ENCODE data around the gene ZNF845. TPM values are rescaled to one million over a fixed set of nuclear protein-coding genes. Genes with fewer than 3 reads are reported as not detected.

The ZNF845 gene
- total RNA-seq (2013; cell fraction: nucleolus; rRNA removed): 34.7 and 36.6 TPM in 2 replicates
- total RNA-seq (2014; rRNA removed): 4.1 and 5.2 TPM in 2 replicates
- total RNA-seq (2014; rRNA removed; fragmentation: Illumina TruSeq; extraction: Trizol): 7.6 and 8.2 TPM in 2 replicates
- 3.6 and 4.2 TPM in 2 replicates for total RNA-seq (2021)
- polyA plus RNA-seq (2011; ENCODE audit: low read depth): 2.3 TPM
- polyA plus RNA-seq (2011; rRNA removed): 6.0 and 10.7 TPM in 2 replicates
- 1.6 and 2.0 TPM in 2 replicates for polyA plus RNA-seq (2011; cell fraction: cytosol; rRNA removed)
- 6.4 and 6.9 TPM in 2 replicates for polyA plus RNA-seq (2011; cell fraction: nucleus; rRNA removed)
- polyA plus RNA-seq (2012): 3.2 and 3.7 TPM in 2 replicates
- 4.2 and 4.3 TPM in 2 replicates for polyA plus RNA-seq (2014; fragmentation: Illumina TruSeq; extraction: Trizol)
- under 1 TPM; 0.58 to 0.66 TPM for polyA plus RNA-seq (2014; fragmentation: Nextera tagmentation; extraction: Ambion mirVana)
- polyA plus RNA-seq (2014; rRNA removed): 1.6 and 2.3 TPM in 2 replicates
- polyA plus RNA-seq (2016; fragmentation: Nextera tagmentation; extraction: Ambion mirVana): 1 to 10 TPM; 3.7 to 4.1 TPM
- 9.5 and 19.6 TPM in 2 replicates for polyA minus RNA-seq (2011; rRNA and poly(A)+ RNA removed)
- 4.7 and 5.4 TPM in 2 replicates for polyA minus RNA-seq (2011; cell fraction: cytosol; rRNA and poly(A)+ RNA removed)
- polyA minus RNA-seq (2011; cell fraction: nucleus; rRNA and poly(A)+ RNA removed): 5.7 and 7.7 TPM in 2 replicates
- percentile 79 among the genes with signal in this experiment for Bru-seq, nascent RNA
- BruChase-seq, experiment 1, labeled RNA remaining after a 6-hour chase: percentile 63 among the genes with signal in this experiment
- BruChase-seq, experiment 2, labeled RNA remaining after a 2-hour chase: percentile 70 among the genes with signal in this experiment
- long read RNA-seq, experiment 1, full-length matches to known transcripts: 1 of 2 reads
- long read RNA-seq, experiment 1, partial matches to known transcripts: 0 of 2 reads
- long read RNA-seq, experiment 1, other reads (novel, unspliced or antisense): 1 of 2 reads
- long read RNA-seq, experiment 2, full-length matches to known transcripts: 2 of 3 reads
- long read RNA-seq, experiment 2, partial matches to known transcripts: 0 of 3 reads
- long read RNA-seq, experiment 2, other reads (novel, unspliced or antisense): 1 of 3 reads

GRCh38 chr19:53333463-53334449, at the start of gene ZNF845:
TSS of gene ZNF845 (plus strand) at chr19:53333749. CDS start at chr19:53341308, 7,559 bp downstream.
- Histone ChIP-seq H3K4me1 (ENCODE audit: control insufficient read depth, insufficient read depth, low read length) (no peaks in the 10 kb centered on the region), H3K9me3 (replicated peaks; ENCODE audit: control insufficient read depth, insufficient read depth, low read length) (peaks cover 8% of the 10 kb centered on the region; the same call in 2 of the 3 replicates), H3K27me3 (replicated peaks in 1 of 2; ENCODE audit: control insufficient read depth in 2 of 2, insufficient read depth in 2 of 2, low read length in 1 of 2) (no peaks in the 10 kb centered on the region), H2AFZ (ENCODE audit: control insufficient read depth, low read depth, low read length) (peak within 1 kb of the TSS; percentile 92), H3K4me2 (ENCODE audit: control insufficient read depth, insufficient read depth) (peak within 1 kb of the TSS; percentile 89), H3K9ac (ENCODE audit: control insufficient read depth, insufficient read depth, low read length) (peak within 1 kb of the TSS; percentile 78), H3K4me3 (peak within 1 kb of the TSS; percentile 100), H3K27ac (ENCODE audit: control insufficient read depth, insufficient read depth) (peak within 1 kb of the TSS; percentile 70), H3K36me3 (ENCODE audit: control insufficient read depth in 2 of 2, insufficient read depth in 2 of 2, low read length in 1 of 2) (no peaks in the 10 kb centered on the region; a peak in 2 of 4 replicates), H4K20me1 (ENCODE audit: control insufficient read depth, insufficient read depth) (no peaks in the 10 kb centered on the region), H3K79me2 (ENCODE audit: control insufficient read depth, insufficient read depth, low read length) (peaks cover 7% of the 10 kb centered on the region)
- DNase-seq (ENCODE audit: low read depth, low spot score) (peak; percentile 63), ATAC-seq (peak; percentile 100), FAIRE-seq (peak; percentile 87)
- CTCF ChIA-PET: interaction anchor here (0.8 kb wide), 1 partner anchor 1096 kb away, joined by 3 read pairs; no protein-coding TSS in a partner anchor
- in situ Hi-C loops (cut with MboI): no loop called here
- TSS peak; percentile 91 for BruUV-seq (replicated peaks)
- intact Hi-C loops (cut with micrococcal nuclease; ENCODE audit: unreplicated experiment): no loop called here
- SMC1A ChIA-PET (ENCODE audit: uncharacterized antibody, unreplicated experiment): no interaction called here
- RAD21 ChIA-PET (ENCODE audit: unreplicated experiment): no interaction called here
- POLR2A ChIA-PET: no interaction called here
- 3% methylated on average over 61 of the region's 61 CpGs for WGBS (ENCODE audit: insufficient coverage, insufficient replicate concordance, low lambda C conversion rate, missing lambda C conversion rate)
- TF ChIP-seq PKNOX1 (IDR thresholded peaks at IDR 0.05): peak; percentile 20; the same call in 1 of the 2 replicates
- no peak for TF ChIP-seq NFYB (IDR thresholded peaks at IDR 0.05; ENCODE audit: insufficient read depth, low read depth, low read length)
- no peak for TF ChIP-seq SMARCA5 (IDR thresholded peaks at IDR 0.05)
- no peak for TF ChIP-seq E2F4 (IDR thresholded peaks at IDR 0.05; ENCODE audit: low read depth, low read length)
- TF ChIP-seq ZBTB40 (IDR thresholded peaks at IDR 0.05; ENCODE audit: borderline replicate concordance): no peak
- no peak for TF ChIP-seq SPI1 (IDR thresholded peaks at IDR 0.05; ENCODE audit: borderline replicate concordance, insufficient read depth, low read depth, low read length)
- TF ChIP-seq, protein P1, sequence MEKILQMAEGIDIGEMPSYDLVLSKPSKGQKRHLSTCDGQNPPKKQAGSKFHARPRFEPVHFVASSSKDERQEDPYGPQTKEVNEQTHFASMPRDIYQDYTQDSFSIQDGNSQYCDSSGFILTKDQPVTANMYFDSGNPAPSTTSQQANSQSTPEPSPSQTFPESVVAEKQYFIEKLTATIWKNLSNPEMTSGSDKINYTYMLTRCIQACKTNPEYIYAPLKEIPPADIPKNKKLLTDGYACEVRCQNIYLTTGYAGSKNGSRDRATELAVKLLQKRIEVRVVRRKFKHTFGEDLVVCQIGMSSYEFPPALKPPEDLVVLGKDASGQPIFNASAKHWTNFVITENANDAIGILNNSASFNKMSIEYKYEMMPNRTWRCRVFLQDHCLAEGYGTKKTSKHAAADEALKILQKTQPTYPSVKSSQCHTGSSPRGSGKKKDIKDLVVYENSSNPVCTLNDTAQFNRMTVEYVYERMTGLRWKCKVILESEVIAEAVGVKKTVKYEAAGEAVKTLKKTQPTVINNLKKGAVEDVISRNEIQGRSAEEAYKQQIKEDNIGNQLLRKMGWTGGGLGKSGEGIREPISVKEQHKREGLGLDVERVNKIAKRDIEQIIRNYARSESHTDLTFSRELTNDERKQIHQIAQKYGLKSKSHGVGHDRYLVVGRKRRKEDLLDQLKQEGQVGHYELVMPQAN (conservative IDR thresholded peaks at IDR 0.05): peak; percentile 64
- TF ChIP-seq TCF12 (IDR thresholded peaks at IDR 0.05; ENCODE audit: low read depth, low read length): 0 out of 2 replicates have a peak, but pooled peaks have one; percentile 9

Measured in GM12878 (cell line).